K562 (cell line): Measurements from ENCODE around the gene ERCC1. TPM values are rescaled to one million over a fixed set of nuclear protein-coding genes. Genes with fewer than 3 reads are reported as not detected.

Source experiments
- ATAC-seq: fragments of 200-7000 bp; cut with Tn5 transposase; 3 replicates; pipeline ENCODE4 v1.9.1; 2020; ENCODE audit warnings: moderate library complexity
- BruUV-seq: library from RNA; stranded (reverse); fragments of 400-500 nt; replicated peaks from 2 replicates; lab custom pipeline; 2021; lab: Mats Ljungman, UMichigan
- CTCF ChIA-PET: fragments of 300-600 bp; formaldehyde crosslinking; extraction: SDS; loops from one replicate; lab custom pipeline; 2021; ENCODE audit warnings: low intra/inter-chr PET ratio; lab: Yijun Ruan, JAX
- POLR2A ChIA-PET: fragments of 300-600, 350-650 bp; sonication (Branson Sonifier 250); formaldehyde crosslinking; extraction: SDS; loops from one replicate; lab custom pipeline; 2021; ENCODE audit warnings: antibody characterized with exemption, inconsistent platforms; lab: Yijun Ruan, JAX
- DNase-seq, 4 experiments: peaks; one replicate each; pipeline versions ENCODE4 v3.0.0 to v3.0.0-alpha.2; 2011 to 2018; ENCODE audit warnings: low spot score in 3 of 4, mixed read lengths in 3 of 4; ENCODE audit errors: extremely low read depth in 1 of 4
- FAIRE-seq: peaks from 2 replicates; lab custom pipeline; 2011; peaks lifted over from hg19 to GRCh38; lab: Jason Lieb, UNC
- H2AFZ ChIP-seq: 2 replicates; pipeline ENCODE4 v1.6.0; 2011; ENCODE audit warnings: low read depth, low read length, control low read depth, inconsistent platforms
- H3K27ac ChIP-seq: fragments of 200-600 bp; 3 replicates; pipeline ENCODE4 v1.8.0; 2011; ENCODE audit warnings: low read depth, mild to moderate bottlenecking, control low read depth, inconsistent platforms, low read length, moderate library complexity, mixed read lengths; ENCODE audit errors: extremely low read depth
- H3K27me3 ChIP-seq, 2 experiments: fragments of 300-600 bp in 1 of 2; 2 replicates in 1 of 2; 3 replicates in 1 of 2; pipeline versions ENCODE4 v1.6.0 to v1.8.0; 2011; ENCODE audit warnings: inconsistent platforms in 2 of 2, low read length in 2 of 2, mild to moderate bottlenecking in 1 of 2, mixed read lengths in 1 of 2, moderate library complexity in 1 of 2; ENCODE audit not compliant: control insufficient read depth in 2 of 2, insufficient read depth in 2 of 2
- H3K36me3 ChIP-seq: fragments of 300-600 bp; 3 replicates; pipeline ENCODE4 v1.8.0; 2011; ENCODE audit warnings: mild to moderate bottlenecking, low read length, inconsistent platforms; ENCODE audit not compliant: control insufficient read depth, insufficient read depth
- H3K4me1 ChIP-seq, 2 experiments: fragments of 200-600 bp in 1 of 2; replicated peaks in 1 of 2; 2 replicates in 1 of 2; 3 replicates in 1 of 2; pipeline versions ENCODE4 v1.5.1 to v1.8.0; 2011; ENCODE audit warnings: inconsistent platforms in 2 of 2, low read length in 2 of 2, mild to moderate bottlenecking in 1 of 2, mixed read lengths in 1 of 2, moderate library complexity in 1 of 2; ENCODE audit not compliant: control insufficient read depth in 2 of 2, insufficient read depth in 2 of 2
- H3K4me2 ChIP-seq: 2 replicates; pipeline ENCODE4 v1.6.1; 2011; ENCODE audit warnings: low read length, control low read depth, inconsistent platforms, mixed read lengths; ENCODE audit not compliant: insufficient read depth
- H3K4me3 ChIP-seq: fragments of 200-600 bp; sonication (generic), shearing (Covaris generic); 2 replicates; pipeline ENCODE4 v1.5.1; 2016; ENCODE audit warnings: control low read depth, inconsistent platforms
- H3K79me2 ChIP-seq: fragments of 200-600 bp; 3 replicates; pipeline ENCODE4 v1.8.0; 2011; ENCODE audit warnings: low read length, inconsistent platforms; ENCODE audit not compliant: control insufficient read depth, insufficient read depth
- H3K9ac ChIP-seq, 2 experiments: 2 replicates each; pipeline versions ENCODE4 v1.6.0 to v1.6.1; 2011; ENCODE audit warnings: low read depth in 2 of 2, low read length in 2 of 2, control low read depth in 1 of 2, inconsistent platforms in 1 of 2, mild to moderate bottlenecking in 1 of 2, mixed read lengths in 1 of 2; ENCODE audit not compliant: insufficient read depth in 1 of 2
- H3K9me1 ChIP-seq: one replicate; pipeline ENCODE4 v1.6.0; 2011; ENCODE audit warnings: inconsistent platforms, mild to moderate bottlenecking, low read length, moderate library complexity; ENCODE audit not compliant: control insufficient read depth, insufficient read depth
- H3K9me3 ChIP-seq: replicated peaks from 2 replicates; pipeline ENCODE4 v1.5.1; 2011; ENCODE audit warnings: low read depth, low read length, inconsistent platforms; ENCODE audit not compliant: control insufficient read depth, insufficient read depth
- H4K20me1 ChIP-seq: replicated peaks from 2 replicates; pipeline ENCODE4 v1.6.1; 2011; ENCODE audit warnings: low read length, inconsistent platforms, mixed read lengths; ENCODE audit not compliant: control insufficient read depth, insufficient read depth
- ADNP ChIP-seq: fragments of 200-800 bp; sonication (Bioruptor generic); IDR thresholded peaks from 2 replicates; pipeline ENCODE4 v1.6.1; 2016; ENCODE audit warnings: missing genetic modification characterization, missing compliant biosample characterization
- BHLHE40 ChIP-seq: IDR thresholded peaks from 2 replicates; pipeline ENCODE4 v1.6.1; 2011; ENCODE audit warnings: low read length, improper control_type of control experiment
- BRD9 ChIP-seq: fragments of 450-650 bp; IDR thresholded peaks from 2 replicates; pipeline ENCODE4 v1.6.1; 2018; ENCODE audit warnings: low read depth; ENCODE audit not compliant: partially characterized antibody
- CTBP1 ChIP-seq: fragments of 450-650 bp; IDR thresholded peaks from 2 replicates; pipeline ENCODE4 v1.6.1; 2016; ENCODE audit warnings: borderline replicate concordance
- CXXC5 ChIP-seq: fragments of 250-450 bp; sonication (Bioruptor Pico); IDR thresholded peaks from 2 replicates; pipeline ENCODE4 v1.8.0; 2022; ENCODE audit warnings: inconsistent platforms, mild to moderate bottlenecking, moderate library complexity
- HDAC2 ChIP-seq: fragments of 450-650 bp; IDR thresholded peaks from 2 replicates; pipeline ENCODE4 v1.6.1; 2016; ENCODE audit warnings: mild to moderate bottlenecking
- HDAC3 ChIP-seq: fragments of 450-650 bp; IDR thresholded peaks from 2 replicates; pipeline ENCODE4 v1.6.1; 2018; ENCODE audit warnings: borderline replicate concordance, mild to moderate bottlenecking, moderate library complexity; ENCODE audit not compliant: partially characterized antibody
- HDAC8 ChIP-seq: fragments of 450-650 bp; IDR thresholded peaks from 2 replicates; pipeline ENCODE4 v1.6.1; 2016; ENCODE audit warnings: mild to moderate bottlenecking, missing genetic modification characterization, moderate library complexity, missing compliant biosample characterization
- MCM7 ChIP-seq, 2 experiments: fragments of 450-650 bp; IDR thresholded peaks; 2 replicates each; pipeline ENCODE4 v1.6.1; 2016 to 2018
- NONO ChIP-seq, 2 experiments: fragments of 200-400 bp in 1 of 2; fragments of 450-650 bp in 1 of 2; formaldehyde crosslinking in 1 of 2; IDR thresholded peaks; 2 replicates each; pipeline ENCODE4 v1.6.1; 2017; ENCODE audit warnings: low read depth in 2 of 2, mild to moderate bottlenecking in 2 of 2, moderate library complexity in 2 of 2, low read length in 1 of 2
- NR3C1 ChIP-seq: sonication (generic); formaldehyde crosslinking; IDR thresholded peaks from 2 replicates; pipeline ENCODE4 v1.8.1; 2022; ENCODE audit warnings: missing genetic modification reagents
- PHB ChIP-seq: fragments of 250-450 bp; sonication (Bioruptor Pico); IDR thresholded peaks from 2 replicates; pipeline ENCODE4 v1.5.0; 2021
- SRF ChIP-seq, 2 experiments: fragments of 250-450, 450-650 bp in 1 of 2; sonication (Bioruptor Pico) in 1 of 2; sonication (generic) in 1 of 2; formaldehyde crosslinking; IDR thresholded peaks; 2 replicates each; pipeline versions ENCODE4 v1.5.0 to v1.5.1; 2020 to 2022; ENCODE audit warnings: mild to moderate bottlenecking in 1 of 2, missing genetic modification reagents in 1 of 2
- TEAD2 ChIP-seq: fragments of 450-650 bp; IDR thresholded peaks from 2 replicates; pipeline ENCODE4 v1.6.1; 2016; ENCODE audit warnings: missing genetic modification characterization, control low read depth, missing compliant biosample characterization
- ZBTB2 ChIP-seq: fragments of 450-650 bp; IDR thresholded peaks from 2 replicates; pipeline ENCODE4 v1.6.1; 2016; ENCODE audit warnings: antibody characterized with exemption
- ZNF274 ChIP-seq: IDR thresholded peaks from 2 replicates; pipeline ENCODE4 v1.6.1; 2011; ENCODE audit warnings: low read depth, mild to moderate bottlenecking, low read length, moderate library complexity, borderline replicate concordance
- ZNF561 ChIP-seq: fragments of 450-650 bp; formaldehyde crosslinking; conservative IDR thresholded peaks from 2 replicates; pipeline ENCODE4 v1.4.0; 2020; ENCODE audit warnings: mild to moderate bottlenecking, moderate library complexity
- ZNF77 ChIP-seq: fragments of 250-450 bp; sonication (Bioruptor Pico); IDR thresholded peaks from 2 replicates; pipeline ENCODE4 v1.5.0; 2020
- WGBS: fragments of 100-300 bp; shearing (Covaris generic); methylation state at CpG from one replicate; pipeline ENCODE4 v1.1.6; 2016; ENCODE audit warnings: low coverage, mixed read lengths; ENCODE audit not compliant: insufficient coverage; ENCODE audit errors: missing lambda C conversion rate; 5-methylcytosine and 5-hydroxymethylcytosine counted together
- in situ Hi-C: fragments of 300-500 bp; cut with MboI; formaldehyde crosslinking; loops from 4 replicates; pipeline ENCODE4 v1.15.0; 2018; ENCODE audit warnings: inconsistent platforms, mixed read lengths
- intact Hi-C: fragments of 100-400 bp; cut with micrococcal nuclease; formaldehyde crosslinking; loops from 2 replicates; pipeline ENCODE4 v1.14.2; 2022
- polyA plus RNA-seq, 8 experiments: library from polyadenylated mRNA; depleted of rRNA in 4 of 8; stranded (reverse) in 5 of 8; unstranded in 3 of 8; fragments of >200 nt; fragmentation: Nextera tagmentation in 2 of 8; fragmentation: Illumina TruSeq in 1 of 8; extraction: Ambion mirVana in 2 of 8; extraction: Trizol in 1 of 8; gene quantifications; 2 replicates each; pipeline versions ENCODE4 v1.2.1 to v1.2.3, GENCODE V29; 2011 to 2014; ENCODE audit warnings: inconsistent platforms in 1 of 8, missing spikeins in 1 of 8
- total RNA-seq, 7 experiments: library from RNA; depleted of rRNA in 6 of 7; stranded (reverse); fragments of >200 nt in 6 of 7; fragmentation: Illumina TruSeq in 2 of 7; extraction: Trizol in 2 of 7; gene quantifications; 2 replicates each; pipeline versions ENCODE4 v1.2.1 to v1.2.3, GENCODE V29; 2011 to 2021; ENCODE audit warnings: low replicate concordance in 1 of 7
- TF ChIP-seq, protein P1 (sequence below): fragments of 250-450 bp; sonication (Bioruptor Pico); IDR thresholded peaks from 2 replicates; pipeline ENCODE4 v1.4.0; 2020; ENCODE audit warnings: mild to moderate bottlenecking, moderate library complexity

Gene ERCC1
- total and polyA plus RNA-seq, 9 of the 15 experiments (the other 6 are each of a cell fraction or from before 2014, with no cell fraction given) = 9.3 to 92.6 (median 60.0) TPM

DNA sequence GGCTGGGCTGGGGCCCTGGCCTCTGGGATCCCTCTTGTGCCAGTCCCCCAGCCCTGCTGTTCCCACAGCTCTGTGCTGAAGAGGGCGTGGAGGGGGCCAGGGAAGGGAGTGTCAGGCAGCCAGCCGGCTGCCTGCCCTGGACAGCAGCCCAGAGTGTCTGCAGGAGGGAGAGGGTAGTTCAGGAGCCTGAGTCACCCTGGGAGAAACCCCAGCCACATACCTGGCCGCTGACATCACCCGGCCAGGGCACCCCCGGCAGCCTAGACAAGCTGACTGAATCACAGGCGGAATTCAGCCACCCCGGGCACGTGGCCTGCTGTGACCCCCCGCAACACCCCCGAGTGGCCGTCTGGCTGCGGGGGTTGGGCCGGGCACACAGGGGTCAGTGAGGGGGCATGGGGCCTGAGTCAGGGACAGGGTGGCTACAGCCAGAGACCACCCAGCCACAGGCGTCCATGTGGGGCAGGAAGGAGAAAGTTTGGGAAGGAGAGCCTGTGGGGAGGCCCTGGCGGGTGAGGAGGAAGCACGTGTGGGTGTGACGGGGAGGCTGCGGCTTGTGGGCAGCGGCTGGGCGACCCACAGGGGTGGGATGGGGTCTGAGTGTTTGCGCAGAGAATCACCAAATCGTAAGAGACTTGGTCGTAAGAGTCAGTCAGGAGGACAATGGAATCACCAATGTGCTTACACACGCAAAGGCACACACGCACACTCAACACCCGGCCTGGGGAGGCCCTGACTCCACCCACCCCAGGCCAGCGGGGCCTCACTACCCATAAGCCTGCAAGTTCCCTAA lies 32.2 kb upstream of the ERCC1 start:
- Histone ChIP-seq H2AFZ (peak overlapping the region; percentile 94), H3K9ac (peak overlapping the region; percentile 66 to 89), H3K4me2 (peak overlapping the region; percentile 64), H3K4me1 (peaks cover 13 to 19% of the 10 kb centered on the region in 2 experiments), H3K27ac (peak overlapping the region; percentile 86), H3K4me3 (no peak overlapping the region), H3K27me3 (no peaks in the 10 kb centered on the region), H4K20me1 (no peaks in the 10 kb centered on the region), H3K36me3 (no peaks in the 10 kb centered on the region), H3K9me1 (no peaks in the 10 kb centered on the region), H3K9me3 (no peaks in the 10 kb centered on the region), H3K79me2 (no peaks in the 10 kb centered on the region)
- POLR2A ChIA-PET = interaction anchor here (0.6 to 3.7 kb wide), 4 partner anchors 11 to 364 kb away, joined by 3 to 36 read pairs (median 4); partner anchors contain the start of gene FOSB
- CTCF ChIA-PET = no interaction called here
- FAIRE-seq (peak; percentile 93), DNase-seq (peak; percentile 84 to 93 (median 88)), ATAC-seq (peak; percentile 94)
- BruUV-seq = no TSS peak
- in situ Hi-C loops = no loop called here
- intact Hi-C loops = no loop called here
- 11% methylated on average over 19 of the region's 27 CpGs for WGBS
- TF ChIP-seq ZNF274 (no peak), CXXC5 (no peak), SRF (CRISPR knock-in tag; IDR thresholded peaks at IDR 0.05) (peak in 1 of 2 experiments; percentile 64; a peak in 1 of 4 replicates), HDAC8 (tag) (0 out of 2 replicates have a peak, but pooled peaks have one; percentile 74), NR3C1 (no peak), TEAD2 (tag) (peak; percentile 95), PHB (CRISPR knock-in tag) (no peak), BRD9 (peak; percentile 30), NONO (IDR thresholded peaks at IDR 0.05; ENCODE audit: low read depth in 2 of 2, low read length in 1 of 2) (no peak), HDAC3 (peak; percentile 68), HDAC2 (peak; percentile 82; the same call in 1 of the 2 replicates), CTBP1 (peak; percentile 76), ADNP (tag) (no peak), ZNF561 (CRISPR knock-in tag) (no peak), BHLHE40 (peak; percentile 90), ZNF77 (no peak), MCM7 (IDR thresholded peaks at IDR 0.05) (no peak), ZBTB2 (peak; percentile 76; the same call in 1 of the 2 replicates)
- TF ChIP-seq, protein P1, sequence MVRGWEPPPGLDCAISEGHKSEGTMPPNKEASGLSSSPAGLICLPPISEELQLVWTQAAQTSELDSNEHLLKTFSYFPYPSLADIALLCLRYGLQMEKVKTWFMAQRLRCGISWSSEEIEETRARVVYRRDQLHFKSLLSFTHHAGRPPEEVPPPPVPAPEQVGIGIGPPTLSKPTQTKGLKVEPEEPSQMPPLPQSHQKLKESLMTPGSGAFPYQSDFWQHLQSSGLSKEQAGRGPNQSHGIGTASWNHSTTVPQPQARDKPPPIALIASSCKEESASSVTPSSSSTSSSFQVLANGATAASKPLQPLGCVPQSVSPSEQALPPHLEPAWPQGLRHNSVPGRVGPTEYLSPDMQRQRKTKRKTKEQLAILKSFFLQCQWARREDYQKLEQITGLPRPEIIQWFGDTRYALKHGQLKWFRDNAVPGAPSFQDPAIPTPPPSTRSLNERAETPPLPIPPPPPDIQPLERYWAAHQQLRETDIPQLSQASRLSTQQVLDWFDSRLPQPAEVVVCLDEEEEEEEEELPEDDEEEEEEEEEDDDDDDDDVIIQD = no peak
